ENCODE measurements around the gene ABT1. TPM values are rescaled to one million over a fixed set of nuclear protein-coding genes. Genes with fewer than 3 reads are reported as not detected.

Gene ABT1
- total RNA-seq, 1 experiment from 2014 or later: 26.7 TPM

DNA sequence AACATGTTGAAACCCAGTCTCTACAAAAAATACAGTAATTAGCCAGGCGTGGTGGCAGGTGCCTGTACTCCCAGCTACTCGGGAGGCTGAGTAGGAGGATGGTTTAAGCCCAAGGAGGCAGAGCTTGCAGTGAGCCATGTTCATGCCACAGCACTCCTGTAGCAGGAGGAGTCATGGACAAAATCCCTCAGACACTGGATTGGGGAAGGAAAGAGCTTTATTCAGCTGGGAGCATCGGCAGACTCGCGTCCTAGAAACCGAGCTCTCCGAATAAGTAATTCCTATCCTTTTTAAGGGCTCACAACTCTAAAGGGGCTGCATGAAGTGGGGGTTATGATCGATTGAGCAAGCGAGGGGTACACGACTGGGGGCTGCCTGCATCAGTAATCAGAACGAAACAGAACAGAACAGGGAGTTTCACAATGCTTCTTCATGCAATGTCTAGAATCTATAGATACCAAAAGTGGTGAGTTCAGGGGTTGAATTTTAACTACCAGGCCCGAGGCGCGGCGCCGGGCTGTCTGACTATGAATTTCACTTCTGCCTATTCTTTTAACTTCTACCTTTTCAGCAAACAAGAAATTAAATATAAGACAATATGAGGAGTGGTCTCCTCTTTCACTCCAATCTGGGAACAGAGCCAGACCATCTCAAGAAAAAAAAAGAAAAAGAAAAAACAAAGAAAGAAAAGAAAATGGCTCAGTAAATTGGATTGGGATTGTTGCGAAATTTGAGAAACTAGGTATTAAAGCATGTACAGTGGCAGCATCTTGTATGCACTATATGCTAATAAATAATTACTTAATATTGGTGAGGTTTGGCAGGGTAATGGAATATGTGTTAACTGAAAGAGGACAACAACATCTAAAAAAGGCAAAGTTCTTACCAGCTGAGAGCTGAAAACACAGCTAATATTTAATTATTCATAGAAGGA, 35.0 kb upstream of the ABT1 start:
- Histone ChIP-seq H3K79me2 (ENCODE audit: insufficient read depth, low read length) (no peaks in the 10 kb centered on the region), H3K9me2 (ENCODE audit: insufficient read depth) (no peaks in the 10 kb centered on the region), H3K27ac (ENCODE audit: low read depth, low read length) (no peak overlapping the region), H4K20me1 (ENCODE audit: insufficient read depth) (no peaks in the 10 kb centered on the region), H3K27me3 (ENCODE audit: insufficient read depth, low read length) (no peaks in the 10 kb centered on the region), H3K9ac (ENCODE audit: low read length) (no peak overlapping the region), H3K4me1 (ENCODE audit: control insufficient read depth in 1 of 2, insufficient read depth in 2 of 2, low read length in 2 of 2) (peaks cover 3 to 6% of the 10 kb centered on the region in 2 experiments; a peak in 2 of 4 replicates), H3K36me3 (ENCODE audit: control insufficient read depth in 1 of 2, insufficient read depth in 2 of 2, low read length in 2 of 2) (no peaks in the 10 kb centered on the region), H2AFZ (ENCODE audit: low read depth, low read length, poor library complexity, severe bottlenecking) (no peak overlapping the region), H3K4me3 (replicated peaks in 1 of 2; ENCODE audit: low read depth in 1 of 2, low read length in 2 of 2) (no peak overlapping the region), H3K4me2 (ENCODE audit: low read length) (no peak overlapping the region), H3K9me3 (ENCODE audit: control insufficient read depth in 1 of 2, insufficient read depth in 1 of 2, low read depth in 1 of 2, low read length in 2 of 2) (no peaks in the 10 kb centered on the region)
- POLR2A ChIA-PET: interaction anchor here (0.6 to 0.7 kb wide), 2 partner anchors 10 to 13 kb away, joined by 3 read pairs; no protein-coding TSS in a partner anchor
- CTCF ChIA-PET: no interaction called here
- DNase-seq (ENCODE audit: low read depth, low spot score): no peak
- no peak for ATAC-seq
- intact Hi-C loops (cut with micrococcal nuclease): no loop called here
- no TSS peak for BruUV-seq (replicated peaks)
- no peak for TF ChIP-seq SP1 (IDR thresholded peaks at IDR 0.05; ENCODE audit: low read depth)
- TF ChIP-seq, protein P1, sequence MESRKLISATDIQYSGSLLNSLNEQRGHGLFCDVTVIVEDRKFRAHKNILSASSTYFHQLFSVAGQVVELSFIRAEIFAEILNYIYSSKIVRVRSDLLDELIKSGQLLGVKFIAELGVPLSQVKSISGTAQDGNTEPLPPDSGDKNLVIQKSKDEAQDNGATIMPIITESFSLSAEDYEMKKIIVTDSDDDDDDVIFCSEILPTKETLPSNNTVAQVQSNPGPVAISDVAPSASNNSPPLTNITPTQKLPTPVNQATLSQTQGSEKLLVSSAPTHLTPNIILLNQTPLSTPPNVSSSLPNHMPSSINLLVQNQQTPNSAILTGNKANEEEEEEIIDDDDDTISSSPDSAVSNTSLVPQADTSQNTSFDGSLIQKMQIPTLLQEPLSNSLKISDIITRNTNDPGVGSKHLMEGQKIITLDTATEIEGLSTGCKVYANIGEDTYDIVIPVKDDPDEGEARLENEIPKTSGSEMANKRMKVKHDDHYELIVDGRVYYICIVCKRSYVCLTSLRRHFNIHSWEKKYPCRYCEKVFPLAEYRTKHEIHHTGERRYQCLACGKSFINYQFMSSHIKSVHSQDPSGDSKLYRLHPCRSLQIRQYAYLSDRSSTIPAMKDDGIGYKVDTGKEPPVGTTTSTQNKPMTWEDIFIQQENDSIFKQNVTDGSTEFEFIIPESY (IDR thresholded peaks at IDR 0.05; ENCODE audit: extremely low read depth, insufficient replicate concordance, low read length): no peak
- TF ChIP-seq, protein P2, sequence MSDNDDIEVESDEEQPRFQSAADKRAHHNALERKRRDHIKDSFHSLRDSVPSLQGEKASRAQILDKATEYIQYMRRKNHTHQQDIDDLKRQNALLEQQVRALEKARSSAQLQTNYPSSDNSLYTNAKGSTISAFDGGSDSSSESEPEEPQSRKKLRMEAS (IDR thresholded peaks at IDR 0.05): no peak
- TF ChIP-seq POLR2AphosphoS5 (IDR thresholded peaks at IDR 0.05; ENCODE audit: low read depth, low read length): no peak
- TF ChIP-seq, protein P3, sequence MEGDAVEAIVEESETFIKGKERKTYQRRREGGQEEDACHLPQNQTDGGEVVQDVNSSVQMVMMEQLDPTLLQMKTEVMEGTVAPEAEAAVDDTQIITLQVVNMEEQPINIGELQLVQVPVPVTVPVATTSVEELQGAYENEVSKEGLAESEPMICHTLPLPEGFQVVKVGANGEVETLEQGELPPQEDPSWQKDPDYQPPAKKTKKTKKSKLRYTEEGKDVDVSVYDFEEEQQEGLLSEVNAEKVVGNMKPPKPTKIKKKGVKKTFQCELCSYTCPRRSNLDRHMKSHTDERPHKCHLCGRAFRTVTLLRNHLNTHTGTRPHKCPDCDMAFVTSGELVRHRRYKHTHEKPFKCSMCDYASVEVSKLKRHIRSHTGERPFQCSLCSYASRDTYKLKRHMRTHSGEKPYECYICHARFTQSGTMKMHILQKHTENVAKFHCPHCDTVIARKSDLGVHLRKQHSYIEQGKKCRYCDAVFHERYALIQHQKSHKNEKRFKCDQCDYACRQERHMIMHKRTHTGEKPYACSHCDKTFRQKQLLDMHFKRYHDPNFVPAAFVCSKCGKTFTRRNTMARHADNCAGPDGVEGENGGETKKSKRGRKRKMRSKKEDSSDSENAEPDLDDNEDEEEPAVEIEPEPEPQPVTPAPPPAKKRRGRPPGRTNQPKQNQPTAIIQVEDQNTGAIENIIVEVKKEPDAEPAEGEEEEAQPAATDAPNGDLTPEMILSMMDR (IDR thresholded peaks at IDR 0.05 in 2 of 3, conservative IDR thresholded peaks at IDR 0.05 in 1 of 3; ENCODE audit: borderline replicate concordance in 1 of 3, insufficient read depth in 1 of 3, low read depth in 2 of 3, low read length in 2 of 3): no peak
- no peak for TF ChIP-seq EZH2phosphoT487 (IDR thresholded peaks at IDR 0.05; ENCODE audit: borderline replicate concordance)
- TF ChIP-seq EGR1 (IDR thresholded peaks at IDR 0.05; ENCODE audit: low read depth): no peak
- no peak for TF ChIP-seq FOSL1 (IDR thresholded peaks at IDR 0.05; ENCODE audit: low read depth)
- TF ChIP-seq CBX3 (IDR thresholded peaks at IDR 0.05; ENCODE audit: low read depth): no peak
- no peak for TF ChIP-seq ZFX (IDR thresholded peaks at IDR 0.05)
- no peak for TF ChIP-seq SIN3A (IDR thresholded peaks at IDR 0.05; ENCODE audit: low read depth)
- TF ChIP-seq, protein P4, sequence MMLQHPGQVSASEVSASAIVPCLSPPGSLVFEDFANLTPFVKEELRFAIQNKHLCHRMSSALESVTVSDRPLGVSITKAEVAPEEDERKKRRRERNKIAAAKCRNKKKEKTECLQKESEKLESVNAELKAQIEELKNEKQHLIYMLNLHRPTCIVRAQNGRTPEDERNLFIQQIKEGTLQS (IDR thresholded peaks at IDR 0.05): no peak
- RAD21 ChIA-PET (ENCODE audit: low non-redundant PET in 1 of 2, low total read pairs in 2 of 2, uncharacterized antibody in 2 of 2, unreplicated experiment in 2 of 2): no interaction called here

Data from HCT116 (cell line).